Lower lobe of right lung (tissue), 2 donors: ENCODE data around the gene NTM. TPM values are rescaled to one million over a fixed set of nuclear protein-coding genes. Genes with fewer than 3 reads are reported as not detected.
A peak's percentile ranks its signal among the peaks of the same experiment; 100 is the strongest.

Experiments
- ATAC-seq, 2 donors: fragments of 200-7000 bp; cut with Tn5 transposase; one replicate each; pipeline ENCODE4 v1.9.1; 2020 to 2022; ENCODE audit warnings: mild to moderate bottlenecking in 2 of 2, moderate library complexity in 2 of 2
- DNase-seq: peaks from one replicate; pipeline ENCODE4 v3.0.0-alpha.2; 2020
- H3K27ac ChIP-seq: fragments of 200-600 bp; one replicate; pipeline ENCODE4 v1.8.0; 2022
- H3K27me3 ChIP-seq: fragments of 200-600 bp; one replicate; pipeline ENCODE4 v1.8.0; 2022; ENCODE audit warnings: low read depth
- H3K36me3 ChIP-seq: fragments of 200-600 bp; one replicate; pipeline ENCODE4 v1.8.0; 2022; ENCODE audit warnings: mild to moderate bottlenecking
- H3K4me1 ChIP-seq: fragments of 200-600 bp; one replicate; pipeline ENCODE4 v1.8.0; 2022
- H3K4me3 ChIP-seq: fragments of 200-600 bp; one replicate; pipeline ENCODE4 v1.8.0; 2022; ENCODE audit warnings: mild to moderate bottlenecking
- H3K9me3 ChIP-seq: fragments of 200-600 bp; one replicate; pipeline ENCODE4 v1.8.0; 2022
- CTCF ChIP-seq: fragments of 200-600 bp; IDR thresholded peaks from one replicate; pipeline ENCODE4 v1.8.0; 2022; ENCODE audit warnings: antibody characterized with exemption, mild to moderate bottlenecking
- intact Hi-C: fragments of 100-400 bp; cut with DNase I; formaldehyde crosslinking; loops from one replicate; pipeline ENCODE4 v1.11.0; 2022
- total RNA-seq: library from RNA; stranded (reverse); fragmentation: NEBNext Ultra II Directional; extraction: Animal tissue kit (Norgen Biotek cat#: 25700); gene quantifications from one replicate; pipeline ENCODE4 v1.2.1, GENCODE V29; 2021
- donor health status: DM: no; HTN: yes; CAD: no; lungs with severe emphysema.

The NTM gene
- total RNA-seq, 1 donor from 2014 or later, result 2.3 TPM

- no peak overlapping the region for H3K4me3 ChIP-seq
- DNase-seq, result no peak
- no peaks in the 10 kb centered on the region for H3K27me3 ChIP-seq
- no peaks in the 10 kb centered on the region for H3K4me1 ChIP-seq
- H3K9me3 ChIP-seq, result no peaks in the 10 kb centered on the region
- intact Hi-C loops, result no loop called here
- no peak overlapping the region for H3K27ac ChIP-seq
- TF ChIP-seq CTCF, result no peak
- H3K36me3 ChIP-seq, result no peaks in the 10 kb centered on the region
- no peak for ATAC-seq
These were observed 445.6 kb downstream of the NTM start for GRCh38 chr11:131816051-131816450.

DNA sequence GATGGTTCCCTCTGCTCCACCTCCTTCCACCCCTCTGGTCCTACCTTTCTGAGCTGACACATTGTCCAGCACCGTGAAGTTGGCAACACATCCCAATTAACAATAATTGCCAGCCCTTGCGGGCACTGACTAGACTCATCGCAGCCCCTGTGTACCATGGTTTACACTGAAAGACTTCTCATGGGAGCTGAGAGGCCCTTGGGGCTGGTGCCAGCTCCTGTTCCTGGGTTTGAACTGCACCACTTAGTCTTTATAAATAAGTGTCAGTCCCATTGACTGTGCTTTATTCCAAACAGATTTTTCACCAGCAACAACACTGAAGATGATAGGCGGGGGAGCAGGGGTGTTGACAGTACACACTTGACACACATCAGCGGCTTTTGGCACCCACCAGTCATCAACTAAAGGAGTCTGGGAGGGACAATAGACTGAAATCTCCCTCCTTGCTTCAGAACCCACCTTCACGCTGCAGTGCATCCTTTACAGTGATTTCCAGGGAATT is 447.3 kb downstream of the NTM start:
- Histone ChIP-seq H3K4me1 (no peaks in the 10 kb centered on the region), H3K9me3 (no peaks in the 10 kb centered on the region), H3K27me3 (no peaks in the 10 kb centered on the region), H3K27ac (no peak overlapping the region), H3K4me3 (no peak overlapping the region), H3K36me3 (no peaks in the 10 kb centered on the region)
- ATAC-seq (no peak), DNase-seq (no peak)
- intact Hi-C loops, result no loop called here
- no peak for TF ChIP-seq CTCF

- TF ChIP-seq CTCF, result no peak
- intact Hi-C loops, result no loop called here
- Histone ChIP-seq H3K9me3 (no peaks in the 10 kb centered on the region), H3K27ac (no peak overlapping the region), H3K4me3 (no peak overlapping the region), H3K36me3 (no peaks in the 10 kb centered on the region), H3K4me1 (no peaks in the 10 kb centered on the region), H3K27me3 (no peaks in the 10 kb centered on the region)
- DNase-seq (no peak), ATAC-seq (no peak)
These were observed 449.4 kb downstream of the NTM start for GRCh38 chr11:131819865-131820264.

GRCh38 chr11:131822506-131822905 is 452.1 kb downstream of the NTM start:
- Histone ChIP-seq H3K27me3 (no peaks in the 10 kb centered on the region), H3K9me3 (no peaks in the 10 kb centered on the region), H3K4me1 (no peaks in the 10 kb centered on the region), H3K36me3 (no peaks in the 10 kb centered on the region), H3K27ac (no peak overlapping the region), H3K4me3 (no peak overlapping the region)
- intact Hi-C loops, result no loop called here
- no peak for TF ChIP-seq CTCF
- DNase-seq (no peak), ATAC-seq (no peak)

DNA sequence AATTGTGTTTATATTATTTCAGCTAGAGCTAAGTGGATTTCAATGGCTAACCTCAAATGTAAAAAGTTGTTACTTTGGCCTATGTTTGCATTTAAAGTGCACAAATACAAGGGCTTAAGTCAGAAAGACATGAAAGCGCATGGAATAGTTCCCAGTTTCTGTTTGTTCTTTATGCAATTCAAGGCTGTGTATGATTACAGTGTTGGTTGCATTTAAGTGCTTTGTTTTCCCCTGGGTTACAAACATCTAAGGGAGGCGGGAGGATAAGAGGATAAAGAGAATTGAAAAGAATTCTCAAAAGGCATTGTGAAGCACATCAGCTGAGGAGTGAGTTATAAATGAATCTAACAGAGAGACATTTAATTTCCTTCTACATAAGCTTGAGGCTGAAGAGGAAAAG is 453.4 kb downstream of the NTM start:
- intact Hi-C loops, result no loop called here
- Histone ChIP-seq H3K9me3 (no peaks in the 10 kb centered on the region), H3K27me3 (no peaks in the 10 kb centered on the region), H3K27ac (no peak overlapping the region), H3K4me3 (no peak overlapping the region), H3K36me3 (no peaks in the 10 kb centered on the region), H3K4me1 (no peaks in the 10 kb centered on the region)
- DNase-seq (no peak), ATAC-seq (peak in 1 of 2 donors; percentile 30)
- no peak for TF ChIP-seq CTCF

DNA sequence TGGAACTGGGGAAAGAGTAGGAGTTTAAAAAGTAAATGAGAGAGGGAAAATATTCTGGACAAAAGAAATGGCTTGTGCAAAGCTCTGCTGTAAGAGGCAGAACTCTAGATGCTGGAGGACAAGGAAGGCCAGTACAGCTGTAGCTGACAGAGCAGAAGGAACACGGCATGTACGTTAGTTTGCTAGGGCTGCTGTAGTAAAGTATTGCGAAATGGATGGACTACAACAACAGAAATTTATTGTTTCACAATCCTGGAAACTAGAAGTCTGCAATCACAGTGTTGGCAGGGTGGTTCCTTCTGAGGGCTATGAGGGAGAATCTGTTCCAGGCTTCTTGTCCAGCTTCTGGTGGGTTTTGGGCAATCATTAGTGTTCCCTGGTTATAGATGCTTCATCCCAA is 454.4 kb downstream of the NTM start:
- H3K4me3 ChIP-seq, result no peak overlapping the region
- TF ChIP-seq CTCF, result no peak
- DNase-seq, result no peak
- intact Hi-C loops, result no loop called here
- H3K36me3 ChIP-seq, result no peaks in the 10 kb centered on the region
- peak; percentile 33 to 79 for ATAC-seq
- H3K4me1 ChIP-seq, result no peaks in the 10 kb centered on the region
- no peaks in the 10 kb centered on the region for H3K27me3 ChIP-seq
- no peak overlapping the region for H3K27ac ChIP-seq
- H3K9me3 ChIP-seq, result no peaks in the 10 kb centered on the region
